ENCODE data around the gene C4BPA.

GRCh38 chr1:207072233-207072632 lies 31.8 kb upstream of the C4BPA start:
- TF ChIP-seq YY1 (IDR thresholded peaks at IDR 0.05; ENCODE audit: insufficient read depth, insufficient read length): no peak
- no peak for TF ChIP-seq ZNF274 (IDR thresholded peaks at IDR 0.05; ENCODE audit: low read depth, low read length)
- TF ChIP-seq SUZ12 (IDR thresholded peaks at IDR 0.05; ENCODE audit: extremely low read depth, insufficient read depth, insufficient read length): no peak
